NCI-H524 treated with DMSO at 0.1 percent for 48 hours (cell line): Measurements from ENCODE around the gene GPHN.

Source experiments
- DNase-seq: peaks from one replicate; lab custom pipeline; 2025; lab: John Stamatoyannopoulos, UW

GPHN gene

DNA sequence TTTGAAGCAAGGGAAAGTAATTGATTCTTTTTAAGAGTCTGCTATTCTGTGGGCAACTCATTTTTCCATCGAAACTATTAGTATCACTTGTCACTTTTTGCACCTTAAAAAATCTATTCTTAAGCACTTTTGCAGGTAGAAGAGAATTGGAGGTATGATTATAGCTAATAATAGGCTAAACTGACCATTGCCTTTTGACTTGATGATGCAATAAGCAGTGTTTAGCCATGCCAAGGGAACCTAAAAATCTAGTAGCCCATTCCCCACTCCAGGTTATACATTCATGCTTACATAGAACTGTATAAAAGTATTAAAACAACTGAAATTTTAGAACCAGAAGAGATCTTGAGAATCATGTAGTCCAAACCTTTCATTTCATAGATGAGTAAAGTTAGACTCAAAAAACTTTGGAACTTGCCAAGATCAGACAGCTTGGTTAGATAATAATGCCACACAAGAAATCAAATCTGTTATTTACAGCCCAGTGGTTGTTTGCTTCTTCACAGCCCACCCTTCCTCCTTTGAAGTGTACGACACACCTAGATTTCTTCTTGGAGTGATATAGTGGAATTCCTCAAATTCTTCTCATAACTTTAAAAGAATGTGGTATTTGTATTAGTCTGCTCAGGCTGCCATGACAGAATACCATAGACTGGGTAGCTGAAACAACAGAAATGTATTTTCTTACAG lies 659.6 kb downstream of the GPHN start:
- DNase-seq: no peak

DNA sequence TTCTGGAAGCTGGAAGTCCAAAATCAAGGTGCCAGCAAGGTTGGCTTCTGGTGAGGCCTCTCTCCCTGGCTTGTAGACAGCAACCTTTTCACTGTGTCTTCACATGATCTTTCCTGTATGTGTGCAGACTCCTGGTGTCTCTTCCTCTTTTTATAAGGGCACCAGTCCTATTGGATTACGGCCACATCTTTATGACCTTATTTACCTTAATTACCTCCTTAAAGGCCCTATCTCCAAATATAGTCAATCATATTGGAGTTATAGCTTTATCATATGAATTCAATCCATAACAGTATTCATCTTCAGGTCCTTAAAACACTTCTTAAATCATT lies 660.1 kb downstream of the GPHN start:
- no peak for DNase-seq

DNA sequence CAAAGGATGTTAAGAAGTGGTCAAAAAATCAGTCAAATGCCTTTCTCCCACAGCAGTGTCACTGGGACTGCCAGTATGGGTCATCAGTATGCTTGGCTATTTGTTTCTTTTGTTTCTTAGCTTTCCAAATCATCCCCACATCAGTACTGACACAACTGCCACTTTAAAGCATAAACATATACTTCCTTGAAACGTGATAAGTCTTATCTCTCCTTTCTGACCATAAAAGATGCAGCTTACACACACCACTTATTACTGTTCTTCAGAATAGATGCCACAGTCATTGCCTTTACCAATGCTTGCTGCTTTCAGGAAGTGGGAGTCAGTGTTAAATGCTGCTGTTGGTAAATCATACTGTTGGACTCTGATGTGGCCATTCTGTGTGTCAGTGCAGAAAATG lies 662.7 kb downstream of the GPHN start:
- DNase-seq: no peak

DNA sequence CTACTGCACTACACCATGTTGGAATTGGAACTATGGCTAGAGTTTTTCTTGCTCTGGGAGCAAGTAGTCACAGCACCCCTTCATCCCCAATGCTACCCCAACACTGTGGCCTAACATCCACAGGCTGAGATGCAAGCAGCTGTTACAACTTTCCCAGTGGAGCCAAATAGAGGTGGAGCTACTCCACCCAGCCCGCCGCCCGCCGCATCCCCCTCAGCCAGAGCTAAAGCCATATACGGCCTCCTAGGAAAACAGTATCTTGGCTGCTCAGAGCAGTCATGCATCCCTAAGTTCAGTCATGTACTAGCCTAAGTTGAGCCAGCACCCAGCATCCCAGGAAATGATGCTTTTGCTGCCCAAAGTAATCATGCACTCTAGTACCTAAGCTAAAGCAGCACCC lies 664.1 kb downstream of the GPHN start:
- no peak for DNase-seq

DNA sequence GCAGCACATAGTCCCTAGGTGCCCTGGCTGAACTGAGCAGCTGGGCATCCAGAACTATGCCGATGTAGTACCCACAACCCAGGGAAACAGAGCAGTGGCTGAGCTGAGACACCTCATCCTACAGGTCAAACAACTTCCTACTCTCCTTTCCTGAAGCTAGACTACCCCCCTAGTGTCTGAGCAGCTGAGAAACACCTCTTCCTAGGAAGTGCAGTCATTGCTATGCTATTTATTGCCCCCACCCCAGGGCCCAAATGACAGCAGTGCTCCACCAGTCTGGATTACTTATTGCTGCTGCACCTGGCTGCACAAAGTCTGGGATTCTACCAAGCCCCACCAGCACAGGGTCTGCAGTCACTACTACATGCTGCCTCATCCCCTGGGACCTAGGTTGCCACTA lies 664.6 kb downstream of the GPHN start:
- no peak for DNase-seq

DNA sequence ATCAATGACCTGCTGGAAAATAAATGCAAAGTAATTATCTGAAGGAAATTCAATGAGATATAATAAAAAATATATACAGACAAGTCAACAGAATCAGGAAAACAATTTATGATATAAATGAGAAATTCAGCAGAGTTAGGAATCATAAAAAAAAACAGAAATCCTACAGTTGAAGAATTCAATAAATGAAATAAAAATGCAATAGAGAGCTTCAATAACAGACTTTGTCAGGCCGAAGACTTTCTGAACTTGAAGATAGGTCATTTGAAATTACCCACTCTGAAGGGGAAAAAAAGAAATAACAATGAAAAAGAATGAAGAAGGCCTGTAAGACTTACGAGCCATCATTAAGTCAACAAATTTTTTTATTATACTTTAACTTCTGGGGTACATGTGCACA lies 665.8 kb downstream of the GPHN start:
- no peak for DNase-seq

DNA sequence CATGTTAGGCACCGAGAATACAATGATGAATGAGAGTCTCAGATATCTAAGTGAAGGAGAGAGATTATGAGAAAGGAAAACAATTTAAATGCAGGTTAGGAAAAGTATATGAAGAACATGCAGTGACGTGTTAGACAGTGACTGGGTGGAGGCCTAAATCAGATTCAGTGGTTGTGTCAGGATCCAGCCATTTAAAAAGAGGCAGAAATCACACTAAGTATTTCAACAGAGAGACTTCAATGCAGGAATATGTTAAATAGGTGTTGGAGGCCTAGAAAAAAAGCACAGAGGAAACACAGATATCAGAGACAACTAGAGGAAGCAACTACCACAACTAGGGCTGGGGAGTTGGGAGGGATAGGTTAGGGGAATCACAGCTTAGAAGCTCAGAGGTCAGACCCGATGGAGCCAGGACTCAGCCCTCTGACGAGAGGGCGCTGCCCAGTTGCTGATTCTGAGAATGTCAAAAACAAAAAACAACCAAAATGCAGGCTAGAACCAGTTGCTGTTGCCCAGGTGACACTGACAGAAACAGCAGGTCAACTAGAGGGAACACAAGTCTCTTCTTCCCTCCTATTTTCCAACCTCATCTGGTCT lies 678.3 kb downstream of the GPHN start:
- no peak for DNase-seq

DNA sequence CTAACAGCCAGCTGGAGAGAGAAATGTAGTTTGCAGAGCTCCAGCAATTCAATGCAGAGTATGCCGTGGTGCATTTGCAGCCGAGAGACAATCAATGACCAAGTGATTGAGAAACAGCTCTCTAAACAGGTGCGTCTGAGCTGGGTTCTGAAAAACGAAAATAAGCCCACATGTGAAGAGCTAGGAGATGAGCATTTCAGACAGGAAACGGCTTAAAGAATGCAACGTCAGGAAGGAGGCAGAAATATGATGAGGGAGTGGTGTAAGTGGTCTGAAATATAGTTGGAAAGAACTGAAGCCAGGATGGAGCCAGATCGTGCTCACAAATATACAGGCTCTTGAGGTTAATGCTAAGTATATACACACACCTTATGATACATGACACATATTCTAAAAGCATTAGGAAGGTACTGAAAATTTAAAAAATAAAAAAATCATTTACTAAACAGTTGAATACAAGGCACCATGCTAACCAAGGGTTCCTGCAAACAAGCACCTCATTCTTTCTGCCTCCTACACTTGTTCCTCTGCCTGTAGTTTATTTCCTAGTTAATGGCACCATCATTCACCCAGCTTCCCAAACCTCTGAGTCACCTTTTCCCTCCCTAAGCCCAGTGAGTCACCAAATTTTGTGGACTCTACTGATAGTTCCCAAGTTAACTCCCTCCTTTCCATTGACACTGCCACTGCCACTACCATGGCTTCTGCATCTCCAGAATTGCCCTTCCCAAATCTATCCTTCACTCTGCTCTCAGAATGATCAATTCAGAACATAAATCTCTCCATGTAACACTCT lies 679.0 kb downstream of the GPHN start:
- DNase-seq: no peak

DNA sequence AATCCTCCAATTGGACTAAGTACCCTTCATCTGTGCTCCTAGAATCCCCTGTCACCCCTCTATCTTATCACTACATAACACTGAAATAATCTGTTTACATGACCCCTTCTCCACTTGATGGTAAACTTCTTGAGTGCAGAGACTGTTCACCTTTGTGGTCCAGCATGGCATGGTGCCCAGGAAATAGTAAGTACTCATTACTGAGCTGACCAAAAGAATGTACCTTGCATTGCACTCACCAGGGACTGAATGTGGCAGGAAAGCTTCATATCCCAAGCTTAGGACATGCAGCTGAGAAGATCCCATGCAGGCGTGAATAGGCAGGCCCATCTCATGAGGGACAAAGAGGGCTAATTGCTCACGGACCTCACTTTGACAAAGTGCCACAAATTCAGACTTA lies 679.9 kb downstream of the GPHN start:
- DNase-seq: no peak

DNA sequence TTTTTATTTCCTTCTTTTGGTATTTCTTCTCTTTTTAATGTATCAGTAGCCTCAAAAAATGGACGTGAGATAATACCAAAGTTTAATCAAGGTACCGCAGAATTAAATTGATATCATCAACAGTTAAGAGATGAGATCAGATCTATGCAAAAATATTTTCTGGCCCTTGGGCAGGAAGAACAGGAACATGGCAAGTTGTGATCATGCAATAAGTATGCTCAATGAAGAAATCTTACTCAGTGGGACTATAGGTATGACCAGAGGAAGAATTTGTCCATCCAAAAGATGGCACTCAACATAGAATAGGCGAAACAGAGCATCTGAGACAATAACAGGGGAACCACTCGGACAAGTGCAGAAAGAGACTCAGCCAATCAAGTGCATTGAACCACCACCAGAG lies 680.4 kb downstream of the GPHN start:
- no peak for DNase-seq

DNA sequence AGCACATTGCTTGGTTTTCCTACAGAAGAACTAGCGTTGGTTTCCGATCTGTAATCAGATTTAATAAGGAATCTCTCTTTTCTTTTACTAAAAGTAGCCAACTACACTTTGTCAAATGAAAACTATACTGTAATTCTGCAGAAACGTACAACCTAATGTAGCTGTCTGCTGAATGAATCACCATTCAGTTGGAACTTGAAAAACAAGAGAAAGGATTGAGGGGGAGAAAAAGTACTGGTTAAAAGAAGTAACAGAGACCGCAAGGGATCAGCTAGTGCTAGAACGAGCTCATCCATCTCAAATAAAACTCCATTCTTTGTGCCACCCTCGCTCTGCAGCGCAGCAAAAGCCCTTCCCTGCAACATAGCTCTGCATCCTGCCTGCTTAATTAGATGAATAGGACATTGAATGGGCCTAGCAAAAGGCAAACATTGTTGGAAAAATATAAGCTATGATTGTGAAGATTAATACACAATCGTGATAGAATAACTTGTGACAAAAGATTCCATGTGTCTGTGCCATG lies 683.9 kb downstream of the GPHN start:
- DNase-seq: no peak

DNA sequence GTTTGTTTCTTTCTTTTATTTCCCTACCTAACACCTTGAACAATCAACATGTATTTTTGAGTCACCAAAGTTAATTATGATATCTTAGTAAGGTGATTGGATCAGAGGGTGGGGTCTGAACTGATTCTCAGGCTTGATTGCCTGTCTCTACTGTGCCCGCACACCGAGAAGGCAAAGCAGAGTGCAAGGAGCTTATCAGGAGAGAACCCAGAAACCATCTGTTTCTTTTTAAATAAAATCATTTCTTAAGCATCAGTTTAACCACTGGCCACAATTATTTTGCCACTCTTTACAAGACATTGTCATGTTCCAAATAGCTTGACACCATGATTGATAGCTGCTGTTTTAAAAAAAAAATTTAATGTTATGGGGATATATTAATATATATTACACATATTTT lies 684.4 kb downstream of the GPHN start:
- no peak for DNase-seq

DNA sequence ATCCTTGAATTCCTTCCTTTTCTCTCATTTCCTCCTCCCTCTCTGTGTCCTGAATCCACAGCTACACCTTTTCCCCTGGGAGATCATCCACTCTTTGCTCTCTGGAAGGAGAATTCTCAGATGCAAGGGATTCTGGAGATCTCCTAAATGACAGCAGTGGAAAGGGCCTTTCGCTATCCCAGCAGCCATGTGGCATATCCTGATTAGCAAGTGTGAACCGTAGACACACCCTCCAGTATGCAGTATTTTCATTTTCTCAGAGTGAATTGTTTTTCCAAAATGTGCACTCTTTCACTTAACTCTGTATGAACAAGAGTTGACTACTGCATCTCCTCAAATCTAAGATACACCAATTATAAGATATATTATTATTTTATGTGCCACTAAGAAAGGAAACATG lies 687.3 kb downstream of the GPHN start:
- DNase-seq: no peak

DNA sequence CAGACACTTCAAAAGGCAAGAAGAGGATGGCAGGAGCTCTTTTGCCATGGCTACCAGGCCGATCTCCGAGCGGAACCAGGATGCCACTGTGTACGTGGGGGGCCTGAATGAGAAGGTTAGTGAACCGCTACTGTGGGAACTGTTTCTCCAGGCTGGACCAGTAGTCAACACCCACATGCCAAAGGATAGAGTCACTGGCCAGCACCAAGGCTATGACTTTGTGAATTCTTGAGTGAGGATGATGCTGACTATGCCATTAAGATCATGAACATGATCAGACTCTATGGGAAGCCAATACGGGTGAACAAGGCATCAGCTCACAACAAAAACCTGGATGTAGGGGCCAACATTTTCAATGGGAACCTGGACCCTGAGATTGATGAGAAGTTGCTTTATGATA lies 691.1 kb downstream of the GPHN start:
- no peak for DNase-seq

DNA sequence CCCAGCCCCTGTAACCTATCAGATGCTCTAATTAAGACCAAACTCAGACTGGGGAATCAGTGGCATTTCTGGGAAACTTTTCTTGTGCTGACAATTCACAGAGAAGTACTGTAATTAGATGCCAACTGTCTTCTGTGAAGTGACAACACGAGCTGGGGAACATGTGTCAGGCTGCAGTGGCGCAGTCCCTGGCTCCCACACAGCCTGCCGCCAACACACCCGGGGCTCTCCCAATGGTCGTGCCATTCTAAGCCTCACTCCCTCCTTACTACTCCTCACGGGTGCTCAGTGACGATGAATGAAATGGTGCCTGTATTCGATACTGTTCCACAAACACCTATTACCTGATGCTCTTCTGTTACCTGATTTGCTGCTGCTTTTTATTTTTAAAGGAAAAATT lies 699.9 kb downstream of the GPHN start:
- DNase-seq: no peak

DNA sequence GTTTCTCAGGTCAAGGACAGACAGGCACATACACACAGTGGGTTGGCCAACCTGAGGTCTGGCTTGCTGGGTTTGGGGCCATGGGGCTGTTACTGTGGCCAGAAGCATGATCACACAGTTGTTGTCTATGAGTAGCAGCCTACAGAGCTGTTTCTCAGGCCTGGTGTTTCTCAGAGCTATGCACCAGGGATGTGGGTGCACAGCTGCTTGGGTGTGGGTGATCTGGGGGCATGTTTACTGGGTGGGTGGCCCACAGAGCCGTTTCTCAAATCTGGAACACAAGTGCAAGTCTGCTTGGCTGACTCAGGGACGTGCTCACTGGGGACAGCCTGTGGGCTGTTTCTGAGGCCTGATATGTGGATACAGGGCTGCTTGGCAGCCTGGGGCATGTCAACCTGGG lies 710.2 kb downstream of the GPHN start:
- no peak for DNase-seq

DNA sequence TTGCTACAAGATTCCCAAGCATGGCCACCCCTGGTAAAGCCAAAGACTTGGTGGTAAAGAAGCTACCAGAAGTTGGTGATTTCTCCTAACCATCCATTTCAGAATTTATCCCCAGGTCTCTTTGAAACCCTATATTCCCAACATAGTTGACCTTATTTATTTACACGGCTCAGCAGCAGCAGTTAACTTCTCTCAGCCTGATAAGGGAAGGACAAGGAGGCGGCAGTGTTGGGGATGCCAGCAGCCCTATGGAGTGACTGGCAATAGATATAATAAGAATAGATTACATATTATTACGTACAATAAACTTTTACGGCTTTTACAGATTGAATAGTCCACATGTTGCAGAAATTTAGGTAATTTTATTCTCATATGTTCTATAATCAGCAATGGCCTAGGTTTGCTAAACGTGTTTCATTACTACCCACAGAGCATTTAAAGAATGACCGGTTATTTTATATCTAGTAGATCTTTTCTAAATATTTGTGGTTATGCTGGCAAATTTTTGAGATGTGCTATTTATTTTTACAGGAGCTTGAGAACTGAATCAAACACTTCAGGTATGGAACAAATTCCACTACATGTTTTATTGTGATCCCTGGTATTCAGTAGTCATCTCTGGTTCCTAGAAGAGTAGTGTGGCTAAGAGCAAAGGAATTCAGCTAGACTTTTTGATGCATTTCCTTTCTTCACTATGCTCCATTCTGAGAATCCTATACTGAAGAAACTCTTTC lies 713.5 kb downstream of the GPHN start:
- DNase-seq: no peak

DNA sequence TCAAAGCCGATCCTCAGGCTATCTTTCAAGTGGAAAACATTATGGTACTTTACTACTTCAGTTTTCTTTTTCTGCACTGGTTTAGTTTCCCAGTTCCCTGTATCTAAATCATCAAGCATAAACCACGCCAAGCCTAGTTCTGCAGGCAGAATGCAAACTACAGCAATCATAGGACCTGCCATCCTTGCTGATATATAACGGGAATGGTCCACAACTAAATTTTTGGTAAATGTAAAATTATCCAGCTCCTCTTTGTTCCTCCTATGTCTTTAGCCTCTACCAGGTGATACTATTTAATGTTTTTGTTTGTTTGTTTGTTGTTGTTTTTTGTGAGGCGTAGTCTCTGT lies 714.0 kb downstream of the GPHN start:
- no peak for DNase-seq

DNA sequence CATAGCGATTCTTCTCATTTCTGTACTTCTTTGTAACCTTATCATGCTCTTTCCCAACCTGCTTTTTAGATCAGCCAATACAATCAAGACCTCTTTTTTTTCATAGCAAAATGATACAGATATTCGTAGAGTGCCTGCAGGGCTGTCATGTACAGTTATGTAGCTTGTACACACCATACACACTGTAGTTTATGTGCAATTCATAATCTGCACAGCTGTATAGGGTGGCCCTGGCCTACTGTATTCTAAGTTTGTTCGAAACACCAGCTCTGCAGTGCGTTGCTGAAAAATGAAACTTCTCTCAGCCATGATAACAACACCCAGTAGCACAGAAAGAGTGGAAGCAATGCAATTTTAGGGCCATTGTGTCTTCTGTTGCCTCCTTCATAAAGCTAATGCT lies 717.6 kb downstream of the GPHN start:
- DNase-seq: no peak

DNA sequence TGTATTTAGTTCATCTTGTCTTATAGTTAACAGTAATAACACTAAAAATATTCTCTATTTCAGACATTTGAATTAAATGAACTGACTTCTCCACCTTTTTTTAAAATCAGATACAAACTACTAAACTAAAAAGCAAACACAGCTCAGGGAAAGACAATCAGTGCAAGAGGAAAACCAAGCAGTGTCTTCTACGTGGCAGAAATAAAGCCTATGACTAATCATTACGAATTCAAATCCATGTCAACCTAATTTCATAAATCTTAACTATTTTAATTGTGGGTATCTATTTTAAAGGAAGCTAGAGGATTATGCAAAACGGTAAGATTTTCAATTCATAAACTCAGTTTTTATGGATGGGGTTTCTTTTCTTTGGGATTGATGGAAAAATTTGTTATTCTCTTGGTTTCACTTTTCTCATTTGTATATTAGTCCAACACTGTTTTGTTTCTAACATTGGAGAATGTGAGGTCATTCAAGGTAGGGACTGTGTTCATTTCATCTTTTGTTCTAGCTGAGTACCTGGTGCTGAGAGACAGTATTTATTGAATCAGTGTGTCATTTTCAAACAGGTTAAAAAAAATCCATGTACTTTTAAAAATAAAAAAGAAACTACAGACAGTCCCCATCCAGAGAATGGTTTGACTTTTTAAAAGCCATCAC lies 720.5 kb downstream of the GPHN start:
- DNase-seq: no peak
